Skeletal muscle tissue (tissue), 4 donors: ENCODE results near the gene PLCB4. TPM values are rescaled to one million over a fixed set of nuclear protein-coding genes. Genes with fewer than 3 reads are reported as not detected.

Experiments
- H3K27ac ChIP-seq: one replicate; pipeline ENCODE4 v1.7.0; 2013; ENCODE audit warnings: mild to moderate bottlenecking, low read depth, low read length, inconsistent platforms
- H3K27me3 ChIP-seq, 3 donors: one replicate each; pipeline ENCODE4 v1.7.0; 2013; ENCODE audit warnings: low read length in 3 of 3; ENCODE audit not compliant: control insufficient read depth in 3 of 3, insufficient read depth in 3 of 3
- H3K36me3 ChIP-seq, 3 donors: one replicate each; pipeline ENCODE4 v1.7.0; 2013; ENCODE audit warnings: low read length in 3 of 3; ENCODE audit not compliant: control insufficient read depth in 3 of 3, insufficient read depth in 3 of 3
- H3K4me1 ChIP-seq, 3 donors: one replicate each; pipeline ENCODE4 v1.7.0; 2013; ENCODE audit warnings: low read length in 3 of 3, mild to moderate bottlenecking in 3 of 3; ENCODE audit not compliant: control insufficient read depth in 3 of 3, insufficient read depth in 3 of 3
- H3K4me3 ChIP-seq, 3 donors: one replicate each; pipeline ENCODE4 v1.7.0; 2013; ENCODE audit warnings: low read length in 3 of 3
- H3K9ac ChIP-seq, 3 donors: one replicate each; pipeline ENCODE4 v1.7.0; 2013; ENCODE audit warnings: low read length in 3 of 3, mild to moderate bottlenecking in 3 of 3, moderate library complexity in 2 of 3, low read depth in 1 of 3
- H3K9me3 ChIP-seq, 3 donors: one replicate each; pipeline ENCODE4 v1.7.0; 2013; ENCODE audit warnings: low read length in 3 of 3; ENCODE audit not compliant: control insufficient read depth in 3 of 3
- total RNA-seq: library from RNA; depleted of rRNA; stranded (reverse); fragments of >200 nt; gene quantifications from one replicate; pipeline ENCODE4 v1.2.3, GENCODE V29; 2014
- donor health status: Osteomylitis.

Gene PLCB4
- total RNA-seq, 1 donor from 2014 or later: 6.3 TPM

DNA sequence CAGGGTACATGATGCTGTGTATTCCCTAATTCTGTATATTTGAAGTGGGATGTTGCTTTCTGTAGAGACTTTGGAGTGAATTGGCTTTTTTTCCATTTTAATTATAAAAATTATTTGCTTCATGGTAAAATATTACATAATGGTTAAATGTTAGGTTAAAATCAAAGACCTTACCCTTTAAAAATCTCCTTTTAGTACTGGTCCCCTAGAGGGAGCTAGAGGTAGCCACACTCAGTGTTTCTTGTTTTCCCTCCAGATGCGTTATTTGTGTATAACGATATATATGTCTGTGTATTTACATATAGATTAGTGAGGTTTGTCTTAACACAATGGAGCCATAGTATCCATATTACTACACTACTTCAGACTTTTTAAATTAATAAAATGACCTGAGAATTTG, 146.7 kb downstream of the PLCB4 start:
- H3K27me3 ChIP-seq: no peaks in the 10 kb centered on the region
- H3K36me3 ChIP-seq: no peaks in the 10 kb centered on the region
- H3K9me3 ChIP-seq: no peaks in the 10 kb centered on the region
- H3K4me1 ChIP-seq: peaks cover 0 to 5% (median 2%) of the 10 kb centered on the region in 3 donors
- H3K9ac ChIP-seq: no peak overlapping the region
- H3K4me3 ChIP-seq: no peak overlapping the region
- H3K27ac ChIP-seq: no peak overlapping the region

- Histone ChIP-seq H3K27ac (peak overlapping the region; percentile 78), H3K4me3 (peak overlapping the region in 2 of 3 donors; percentile 52 to 66)
Observed at GRCh38 chr20:9218531-9218961, 149.7 kb downstream of the PLCB4 start.

GRCh38 chr20:9220874-9221547, 152.1 kb downstream of the PLCB4 start:
- no peaks in the 10 kb centered on the region for H3K36me3 ChIP-seq
- H3K27me3 ChIP-seq: no peaks in the 10 kb centered on the region
- H3K4me1 ChIP-seq: peaks cover 8 to 11% (median 10%) of the 10 kb centered on the region in 3 donors
- no peak overlapping the region for H3K27ac ChIP-seq
- no peak overlapping the region for H3K4me3 ChIP-seq
- H3K9me3 ChIP-seq: no peaks in the 10 kb centered on the region
- H3K9ac ChIP-seq: no peak overlapping the region

More at GRCh38 chr20:9218531-9218961, 149.7 kb downstream of the PLCB4 start:
- H3K4me1 ChIP-seq: peaks cover 0 to 8% (median 2%) of the 10 kb centered on the region in 3 donors
- H3K27me3 ChIP-seq: no peaks in the 10 kb centered on the region
- H3K9ac ChIP-seq: peak overlapping the region in 2 of 3 donors; percentile 44 to 63
- H3K9me3 ChIP-seq: no peaks in the 10 kb centered on the region
- H3K36me3 ChIP-seq: no peaks in the 10 kb centered on the region

GRCh38 chr20:9223296-9223695, 154.4 kb downstream of the PLCB4 start:
- Histone ChIP-seq H3K27ac (no peak overlapping the region), H3K4me3 (no peak overlapping the region), H3K9me3 (no peaks in the 10 kb centered on the region), H3K9ac (no peak overlapping the region), H3K27me3 (no peaks in the 10 kb centered on the region), H3K36me3 (no peaks in the 10 kb centered on the region), H3K4me1 (peaks cover 11 to 14% (median 12%) of the 10 kb centered on the region in 3 donors)

- H3K27ac ChIP-seq: peak overlapping the region; percentile 40
- no peaks in the 10 kb centered on the region for H3K9me3 ChIP-seq
- peaks cover 8 to 18% (median 13%) of the 10 kb centered on the region in 3 donors for H3K4me1 ChIP-seq
- H3K27me3 ChIP-seq: no peaks in the 10 kb centered on the region
- H3K4me3 ChIP-seq: peak overlapping the region in 2 of 3 donors; percentile 36 to 37
- H3K9ac ChIP-seq: peak overlapping the region in 2 of 3 donors; percentile 33 to 37
- no peaks in the 10 kb centered on the region for H3K36me3 ChIP-seq
Observed at GRCh38 chr20:9225879-9226278, 157.0 kb downstream of the PLCB4 start.

DNA sequence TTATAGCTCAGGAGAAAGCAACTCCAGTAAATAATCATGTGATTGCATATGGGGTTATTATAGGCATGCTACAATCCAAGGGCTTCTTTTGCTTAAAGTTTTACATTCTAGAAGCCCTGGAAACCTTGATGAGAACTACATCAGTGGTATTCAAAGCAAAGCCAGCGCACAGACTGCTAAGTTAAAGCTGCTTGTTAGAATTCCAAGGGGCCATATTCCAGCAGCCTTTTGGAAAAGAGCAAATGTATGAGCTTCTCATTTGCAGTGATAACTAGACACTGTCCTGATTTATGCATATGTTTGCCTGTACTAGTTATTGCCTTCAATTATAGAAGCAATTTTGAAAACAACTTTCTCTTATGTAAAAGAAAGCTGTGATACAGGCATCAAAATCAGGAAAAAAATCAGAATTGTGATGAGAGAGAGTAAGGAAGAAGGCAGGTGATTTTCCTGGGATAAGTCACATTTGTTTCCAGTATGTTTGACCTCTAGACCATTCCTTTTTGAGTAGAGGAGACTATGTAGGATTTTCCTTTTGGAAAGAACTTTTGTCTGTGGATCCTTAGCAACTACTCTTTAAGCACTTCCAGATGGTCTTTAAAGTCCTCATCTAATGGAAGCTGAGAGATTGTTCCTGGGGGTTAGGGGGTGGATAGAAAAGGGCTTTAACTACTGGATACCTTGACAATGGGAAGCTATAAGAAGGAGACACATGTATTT, 159.2 kb downstream of the PLCB4 start:
- Histone ChIP-seq H3K9ac (no peak overlapping the region), H3K36me3 (no peaks in the 10 kb centered on the region), H3K27ac (no peak overlapping the region), H3K27me3 (no peaks in the 10 kb centered on the region), H3K9me3 (no peaks in the 10 kb centered on the region), H3K4me3 (no peak overlapping the region), H3K4me1 (peaks cover 7 to 18% (median 13%) of the 10 kb centered on the region in 3 donors)

- peaks cover 7 to 18% (median 13%) of the 10 kb centered on the region in 3 donors for H3K4me1 ChIP-seq
- H3K36me3 ChIP-seq: no peaks in the 10 kb centered on the region
- no peak overlapping the region for H3K27ac ChIP-seq
- H3K4me3 ChIP-seq: no peak overlapping the region
- no peaks in the 10 kb centered on the region for H3K9me3 ChIP-seq
- H3K27me3 ChIP-seq: no peaks in the 10 kb centered on the region
- H3K9ac ChIP-seq: no peak overlapping the region
Observed at GRCh38 chr20:9228774-9229450, 160.0 kb downstream of the PLCB4 start.

DNA sequence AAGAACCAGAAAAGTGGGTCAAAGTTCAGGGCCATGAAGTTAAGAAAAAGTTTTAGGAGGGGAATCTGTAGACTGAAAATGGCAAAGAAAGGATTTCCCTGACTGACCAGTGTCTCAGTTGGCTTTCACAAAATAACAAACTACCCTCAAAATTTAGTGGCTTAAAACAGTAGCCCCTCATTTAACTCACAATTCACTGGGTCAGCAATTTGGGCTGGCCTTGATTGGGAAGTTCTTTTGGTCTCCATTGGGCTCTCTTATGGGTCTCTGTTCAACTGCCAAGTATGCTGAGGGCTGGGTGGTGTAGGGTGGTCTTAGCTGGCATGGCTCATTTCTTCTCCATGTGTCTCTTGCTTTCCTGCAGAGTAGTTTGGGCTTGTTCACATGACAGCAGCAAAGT, 161.5 kb downstream of the PLCB4 start:
- Histone ChIP-seq H3K36me3 (no peaks in the 10 kb centered on the region), H3K27ac (no peak overlapping the region), H3K9me3 (no peaks in the 10 kb centered on the region), H3K9ac (no peak overlapping the region), H3K27me3 (no peaks in the 10 kb centered on the region), H3K4me1 (peaks cover 7 to 16% (median 10%) of the 10 kb centered on the region in 3 donors), H3K4me3 (no peak overlapping the region)

DNA sequence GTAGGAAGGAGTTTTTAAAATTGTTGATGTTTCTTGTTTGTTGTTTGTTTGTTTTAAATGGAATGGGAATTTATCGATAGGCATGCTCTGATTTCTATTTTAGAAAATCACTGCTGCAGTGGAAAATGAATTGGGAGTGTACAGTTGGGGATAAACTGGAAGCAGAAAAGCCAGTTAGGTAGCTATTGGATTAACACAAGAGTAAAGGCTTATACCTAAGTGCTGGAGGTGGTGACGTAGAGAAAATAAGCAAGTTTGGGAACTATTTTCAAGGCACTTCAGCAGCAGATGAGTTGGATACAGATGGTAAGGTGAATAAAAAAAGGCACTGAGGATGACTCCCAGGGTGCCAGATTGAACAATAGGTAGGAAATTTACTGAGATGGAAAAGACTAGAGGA, 164.9 kb downstream of the PLCB4 start:
- Histone ChIP-seq H3K27me3 (no peaks in the 10 kb centered on the region), H3K4me1 (peaks cover 0 to 6% (median 2%) of the 10 kb centered on the region in 3 donors), H3K4me3 (no peak overlapping the region), H3K36me3 (no peaks in the 10 kb centered on the region), H3K9me3 (no peaks in the 10 kb centered on the region), H3K9ac (no peak overlapping the region), H3K27ac (no peak overlapping the region)

DNA sequence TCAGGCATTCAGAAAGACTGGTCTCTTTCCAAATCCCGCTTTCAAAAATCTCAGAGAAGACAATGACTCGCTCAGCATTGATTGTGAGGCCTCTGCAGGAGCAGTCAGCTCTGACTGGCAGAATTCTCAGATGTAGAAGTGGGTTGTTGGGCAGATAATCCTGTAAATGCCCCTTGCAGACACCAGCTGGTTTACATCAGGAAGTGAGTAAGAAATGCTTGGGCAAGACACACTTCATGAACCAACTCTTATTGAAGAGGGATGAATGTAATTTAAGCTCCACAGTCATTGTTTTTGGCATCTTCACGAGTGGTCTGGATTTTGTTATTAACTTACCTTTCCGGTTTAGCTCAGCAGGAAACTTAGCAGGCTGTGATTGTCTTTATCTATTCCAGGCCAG, 166.6 kb downstream of the PLCB4 start:
- H3K4me1 ChIP-seq: no peaks in the 10 kb centered on the region
- no peak overlapping the region for H3K4me3 ChIP-seq
- no peaks in the 10 kb centered on the region for H3K27me3 ChIP-seq
- H3K9me3 ChIP-seq: no peaks in the 10 kb centered on the region
- H3K27ac ChIP-seq: no peak overlapping the region
- no peak overlapping the region for H3K9ac ChIP-seq
- no peaks in the 10 kb centered on the region for H3K36me3 ChIP-seq
